ENCODE results near the gene SLC23A1. TPM values are rescaled to one million over a fixed set of nuclear protein-coding genes. Genes with fewer than 3 reads are reported as not detected.

The SLC23A1 gene
- total RNA-seq, 1 experiment from 2014 or later: not detected

DNA sequence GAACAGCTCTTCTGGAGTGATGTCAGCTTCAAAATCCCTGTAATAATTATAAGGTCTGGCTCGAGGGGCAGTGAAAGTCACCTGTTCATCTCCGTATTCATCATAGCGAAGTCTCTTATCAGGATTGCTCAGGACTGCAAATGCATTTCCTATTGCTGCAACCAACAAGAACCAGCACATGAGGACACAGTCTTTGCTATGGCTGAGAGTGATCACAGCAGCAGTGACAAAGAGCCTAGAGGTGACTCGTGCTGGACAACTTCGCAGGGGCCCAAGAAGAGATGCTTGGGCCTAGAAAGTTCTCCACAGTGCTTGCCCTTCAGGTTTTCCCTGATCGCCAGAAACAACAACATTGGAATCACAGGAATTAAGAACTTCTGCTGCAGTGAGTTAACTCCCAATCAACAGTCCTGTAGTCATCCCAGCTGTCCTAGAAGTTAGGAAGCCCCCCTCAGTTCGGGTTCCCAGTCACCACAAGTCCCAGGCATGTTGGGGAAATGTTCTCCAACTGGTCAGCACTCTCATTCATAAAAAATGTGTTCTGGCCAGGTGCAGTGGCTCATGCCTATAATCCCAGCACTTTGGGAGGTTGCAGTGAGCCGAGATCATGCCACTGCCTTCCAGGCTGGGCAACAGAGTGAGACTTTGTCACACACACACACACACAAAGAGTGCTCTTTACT is 43.2 kb upstream of the SLC23A1 start:
- no TSS peak for BruUV-seq (replicated peaks)
- no peaks in the 10 kb centered on the region for H3K27me3 ChIP-seq (replicated peaks; ENCODE audit: insufficient read depth, low read depth, low read length, poor library complexity)
- H3K9me3 ChIP-seq (ENCODE audit: low read depth, low read length, poor library complexity, severe bottlenecking): no peaks in the 10 kb centered on the region
- H3K36me3 ChIP-seq (ENCODE audit: insufficient read depth, low read length, poor library complexity, severe bottlenecking): no peaks in the 10 kb centered on the region
- intact Hi-C loops (cut with micrococcal nuclease; ENCODE audit: unreplicated experiment): no loop called here
- H3K27ac ChIP-seq (ENCODE audit: low read depth, low read length, poor library complexity, severe bottlenecking): no peak overlapping the region
- H3K4me3 ChIP-seq (ENCODE audit: low read depth, low read length, poor library complexity, severe bottlenecking): no peak overlapping the region
- TF ChIP-seq EZH2 (IDR thresholded peaks at IDR 0.05; ENCODE audit: borderline replicate concordance, low read depth, low read length, poor library complexity, severe bottlenecking): no peak
- TF ChIP-seq, protein P1, sequence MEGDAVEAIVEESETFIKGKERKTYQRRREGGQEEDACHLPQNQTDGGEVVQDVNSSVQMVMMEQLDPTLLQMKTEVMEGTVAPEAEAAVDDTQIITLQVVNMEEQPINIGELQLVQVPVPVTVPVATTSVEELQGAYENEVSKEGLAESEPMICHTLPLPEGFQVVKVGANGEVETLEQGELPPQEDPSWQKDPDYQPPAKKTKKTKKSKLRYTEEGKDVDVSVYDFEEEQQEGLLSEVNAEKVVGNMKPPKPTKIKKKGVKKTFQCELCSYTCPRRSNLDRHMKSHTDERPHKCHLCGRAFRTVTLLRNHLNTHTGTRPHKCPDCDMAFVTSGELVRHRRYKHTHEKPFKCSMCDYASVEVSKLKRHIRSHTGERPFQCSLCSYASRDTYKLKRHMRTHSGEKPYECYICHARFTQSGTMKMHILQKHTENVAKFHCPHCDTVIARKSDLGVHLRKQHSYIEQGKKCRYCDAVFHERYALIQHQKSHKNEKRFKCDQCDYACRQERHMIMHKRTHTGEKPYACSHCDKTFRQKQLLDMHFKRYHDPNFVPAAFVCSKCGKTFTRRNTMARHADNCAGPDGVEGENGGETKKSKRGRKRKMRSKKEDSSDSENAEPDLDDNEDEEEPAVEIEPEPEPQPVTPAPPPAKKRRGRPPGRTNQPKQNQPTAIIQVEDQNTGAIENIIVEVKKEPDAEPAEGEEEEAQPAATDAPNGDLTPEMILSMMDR (conservative IDR thresholded peaks at IDR 0.05; ENCODE audit: low read depth, low read length): no peak
- no peak for DNase-seq (ENCODE audit: low spot score)
- ChIA-PET CTCF (no interaction called here), POLR2A (ENCODE audit: low non-redundant PET) (no interaction called here)
- peaks cover 7% of the 10 kb centered on the region for H3K4me1 ChIP-seq (ENCODE audit: insufficient read depth, low read length, poor library complexity, severe bottlenecking)

DNA sequence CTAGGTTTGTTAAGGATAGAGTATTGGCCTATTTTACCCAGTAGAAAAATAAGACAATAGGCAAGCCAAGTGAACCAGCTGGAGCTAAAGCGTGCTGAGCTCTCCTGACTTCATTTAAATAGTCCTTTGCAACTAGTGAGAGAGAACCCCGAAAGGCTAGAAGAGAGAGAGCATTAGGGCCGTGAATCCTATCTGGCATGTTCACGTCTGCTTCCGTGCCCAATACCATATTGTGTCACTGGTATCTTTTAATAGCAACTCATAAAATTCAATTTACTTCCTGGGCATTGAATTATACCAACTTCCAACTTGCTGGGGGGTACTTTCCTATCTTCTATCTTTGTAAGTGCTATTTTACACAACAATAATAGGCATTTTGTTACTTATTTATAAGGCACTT is 42.4 kb upstream of the SLC23A1 start:
- Histone ChIP-seq H3K27me3 (replicated peaks; ENCODE audit: insufficient read depth, low read depth, low read length, poor library complexity) (no peaks in the 10 kb centered on the region), H3K4me3 (ENCODE audit: low read depth, low read length, poor library complexity, severe bottlenecking) (no peak overlapping the region), H3K27ac (ENCODE audit: low read depth, low read length, poor library complexity, severe bottlenecking) (no peak overlapping the region), H3K4me1 (ENCODE audit: insufficient read depth, low read length, poor library complexity, severe bottlenecking) (peaks cover 7% of the 10 kb centered on the region), H3K9me3 (ENCODE audit: low read depth, low read length, poor library complexity, severe bottlenecking) (no peaks in the 10 kb centered on the region), H3K36me3 (ENCODE audit: insufficient read depth, low read length, poor library complexity, severe bottlenecking) (no peaks in the 10 kb centered on the region)
- TF ChIP-seq, protein P1 (conservative IDR thresholded peaks at IDR 0.05; ENCODE audit: low read depth, low read length): no peak
- no peak for TF ChIP-seq EZH2 (IDR thresholded peaks at IDR 0.05; ENCODE audit: borderline replicate concordance, low read depth, low read length, poor library complexity, severe bottlenecking)
- DNase-seq (ENCODE audit: low spot score): peak; percentile 73
- intact Hi-C loops (cut with micrococcal nuclease; ENCODE audit: unreplicated experiment): no loop called here
- ChIA-PET POLR2A (ENCODE audit: low non-redundant PET) (no interaction called here), CTCF (no interaction called here)
- no TSS peak for BruUV-seq (replicated peaks)

DNA sequence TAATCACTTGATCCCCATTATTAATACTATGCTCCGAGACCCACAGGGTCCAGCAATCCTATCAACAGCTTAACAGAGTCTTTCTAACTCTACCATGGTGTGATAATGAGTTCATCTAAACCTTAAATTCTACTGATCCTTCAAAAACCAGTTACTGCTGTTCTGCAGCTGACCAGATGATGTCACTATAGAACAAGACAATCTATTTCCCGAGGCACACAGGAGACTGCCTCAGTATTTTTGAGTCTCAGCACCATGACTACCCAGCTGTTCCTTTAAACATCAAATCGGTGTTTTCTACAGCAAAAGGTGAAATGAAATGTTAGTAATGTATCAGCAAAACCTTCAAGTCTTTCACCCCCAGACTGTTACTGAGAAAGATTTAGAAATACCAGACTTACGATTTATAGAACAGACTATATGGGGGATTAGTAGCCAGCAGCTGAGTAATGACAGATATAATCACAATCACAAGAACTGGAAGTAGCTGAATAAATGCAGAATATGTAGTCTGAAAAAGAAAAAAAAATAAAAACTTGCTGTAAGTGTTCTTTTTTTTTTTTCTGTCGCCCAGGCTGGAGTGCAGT is 39.3 kb upstream of the SLC23A1 start:
- Histone ChIP-seq H3K4me1 (ENCODE audit: insufficient read depth, low read length, poor library complexity, severe bottlenecking) (peaks cover 7% of the 10 kb centered on the region), H3K27ac (ENCODE audit: low read depth, low read length, poor library complexity, severe bottlenecking) (no peak overlapping the region), H3K4me3 (ENCODE audit: low read depth, low read length, poor library complexity, severe bottlenecking) (no peak overlapping the region), H3K9me3 (ENCODE audit: low read depth, low read length, poor library complexity, severe bottlenecking) (no peaks in the 10 kb centered on the region), H3K36me3 (ENCODE audit: insufficient read depth, low read length, poor library complexity, severe bottlenecking) (no peaks in the 10 kb centered on the region), H3K27me3 (replicated peaks; ENCODE audit: insufficient read depth, low read depth, low read length, poor library complexity) (no peaks in the 10 kb centered on the region)
- peak; percentile 77 for DNase-seq (ENCODE audit: low spot score)
- CTCF ChIA-PET: interaction anchor here (0.6 to 1.9 kb wide), 10 partner anchors 17 to 354 kb away, joined by 3 to 16 read pairs (median 3); partner anchors contain the start of gene DNAJC18
- intact Hi-C loops (cut with micrococcal nuclease; ENCODE audit: unreplicated experiment): loop anchor here (1.0 to 5.0 kb wide), 3 partner anchors 91 to 343 kb away; no protein-coding TSS in a partner anchor
- POLR2A ChIA-PET (ENCODE audit: low non-redundant PET): interaction anchor here (0.7 kb wide), 1 partner anchor 327 kb away, joined by 7 read pairs; no protein-coding TSS in a partner anchor
- TF ChIP-seq EZH2 (IDR thresholded peaks at IDR 0.05; ENCODE audit: borderline replicate concordance, low read depth, low read length, poor library complexity, severe bottlenecking): no peak
- TF ChIP-seq, protein P1 (conservative IDR thresholded peaks at IDR 0.05; ENCODE audit: low read depth, low read length): peak; percentile 94
- no TSS peak for BruUV-seq (replicated peaks)

Measured in A673 (cell line).